ENCODE data around the gene MAN2B2. TPM values are rescaled to one million over a fixed set of nuclear protein-coding genes. Genes with fewer than 3 reads are reported as not detected.
A peak's percentile ranks its signal among the peaks of the same experiment; 100 is the strongest.

MAN2B2 gene
- total RNA-seq, 1 donor from 2014 or later: 44.1 TPM

DNA sequence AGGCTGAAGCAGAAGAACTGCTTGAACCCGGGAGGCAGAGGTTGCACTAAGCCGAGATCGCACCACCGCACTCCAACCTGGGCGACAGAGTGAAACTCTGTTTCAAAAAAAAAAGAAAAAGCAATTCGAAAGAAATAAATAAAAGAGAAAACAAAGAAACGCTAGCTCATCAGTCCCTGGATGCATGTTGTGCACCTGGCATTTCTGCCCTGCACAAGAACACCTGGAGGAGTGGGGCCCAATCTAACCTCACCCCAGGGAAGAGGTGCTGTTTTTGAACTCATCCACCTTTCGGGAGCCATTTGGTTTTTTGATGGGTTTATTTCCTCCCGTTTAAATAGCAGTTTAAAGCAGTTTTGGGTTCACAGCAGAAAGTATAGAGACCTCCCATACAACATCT is 59.8 kb downstream of the MAN2B2 start:
- TF ChIP-seq, protein P1, sequence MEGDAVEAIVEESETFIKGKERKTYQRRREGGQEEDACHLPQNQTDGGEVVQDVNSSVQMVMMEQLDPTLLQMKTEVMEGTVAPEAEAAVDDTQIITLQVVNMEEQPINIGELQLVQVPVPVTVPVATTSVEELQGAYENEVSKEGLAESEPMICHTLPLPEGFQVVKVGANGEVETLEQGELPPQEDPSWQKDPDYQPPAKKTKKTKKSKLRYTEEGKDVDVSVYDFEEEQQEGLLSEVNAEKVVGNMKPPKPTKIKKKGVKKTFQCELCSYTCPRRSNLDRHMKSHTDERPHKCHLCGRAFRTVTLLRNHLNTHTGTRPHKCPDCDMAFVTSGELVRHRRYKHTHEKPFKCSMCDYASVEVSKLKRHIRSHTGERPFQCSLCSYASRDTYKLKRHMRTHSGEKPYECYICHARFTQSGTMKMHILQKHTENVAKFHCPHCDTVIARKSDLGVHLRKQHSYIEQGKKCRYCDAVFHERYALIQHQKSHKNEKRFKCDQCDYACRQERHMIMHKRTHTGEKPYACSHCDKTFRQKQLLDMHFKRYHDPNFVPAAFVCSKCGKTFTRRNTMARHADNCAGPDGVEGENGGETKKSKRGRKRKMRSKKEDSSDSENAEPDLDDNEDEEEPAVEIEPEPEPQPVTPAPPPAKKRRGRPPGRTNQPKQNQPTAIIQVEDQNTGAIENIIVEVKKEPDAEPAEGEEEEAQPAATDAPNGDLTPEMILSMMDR (IDR thresholded peaks at IDR 0.05): no peak
- Mint-ChIP-seq H3K4me3 (ENCODE audit: unreplicated experiment) (no peak overlapping the region), H3K27ac (ENCODE audit: unreplicated experiment) (no peak overlapping the region), H3K4me1 (ENCODE audit: low read depth) (peaks cover 9% of the 10 kb centered on the region), H3K9me3 (ENCODE audit: low read depth) (no peaks in the 10 kb centered on the region), H3K36me3 (ENCODE audit: low read depth) (no peaks in the 10 kb centered on the region), H3K27me3 (ENCODE audit: low read depth) (no peaks in the 10 kb centered on the region)
- peak; percentile 19 for DNase-seq (ENCODE audit: low spot score)

DNA sequence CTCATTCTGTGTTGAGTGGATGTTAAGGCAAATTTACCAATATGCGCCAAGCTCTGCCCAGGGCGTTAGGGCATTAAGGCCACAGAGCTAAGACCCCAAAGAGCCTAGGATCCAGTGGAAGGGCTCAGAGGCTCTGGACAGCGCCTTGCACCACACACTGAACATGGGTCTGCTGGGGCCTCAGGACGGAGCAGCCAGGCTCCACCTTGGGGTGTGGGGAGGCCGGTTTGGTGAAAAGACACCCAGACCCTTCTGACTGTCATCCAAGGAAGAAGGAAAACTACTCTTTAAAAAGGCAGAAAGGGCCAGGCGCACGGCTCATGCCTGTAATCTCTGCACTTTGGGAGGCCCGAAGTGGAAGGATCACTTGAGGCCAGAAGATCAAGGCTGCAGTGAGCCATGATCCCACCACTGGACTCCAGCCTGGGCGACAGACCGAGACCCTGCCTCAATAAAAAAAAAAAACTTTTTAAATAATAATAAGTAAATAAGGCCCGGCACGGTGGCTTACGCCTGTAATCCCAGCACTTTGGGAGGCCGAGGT is 64.2 kb downstream of the MAN2B2 start:
- H3K27ac Mint-ChIP-seq (ENCODE audit: unreplicated experiment): no peak overlapping the region

GRCh38 chr4:6640292-6641163 is 65.5 kb downstream of the MAN2B2 start, which contains the start of gene MRFAP1:
MRFAP1 (plus strand) TSS chr4:6640685; CDS start chr4:6640863, 178 bp downstream.
- Mint-ChIP-seq H3K27me3 (ENCODE audit: low read depth) (no peaks in the 10 kb centered on the region), H3K4me1 (ENCODE audit: low read depth) (peaks cover 24% of the 10 kb centered on the region), H3K9me3 (ENCODE audit: low read depth) (no peaks in the 10 kb centered on the region), H3K27ac (ENCODE audit: unreplicated experiment) (peak within 1 kb of the TSS; percentile 99), H3K4me3 (ENCODE audit: unreplicated experiment) (peak within 1 kb of the TSS; percentile 96), H3K36me3 (ENCODE audit: low read depth) (peaks cover 14% of the 10 kb centered on the region)
- peak; percentile 97 for DNase-seq (ENCODE audit: low spot score)
- TF ChIP-seq, protein P1 (IDR thresholded peaks at IDR 0.05): peak; percentile 11

More for the DNA sequence above, 64.2 kb downstream of the MAN2B2 start:
- Mint-ChIP-seq H3K36me3 (ENCODE audit: low read depth) (peaks cover 14% of the 10 kb centered on the region), H3K4me1 (ENCODE audit: low read depth) (peaks cover 24% of the 10 kb centered on the region), H3K9me3 (ENCODE audit: low read depth) (no peaks in the 10 kb centered on the region), H3K27me3 (ENCODE audit: low read depth) (no peaks in the 10 kb centered on the region), H3K4me3 (ENCODE audit: unreplicated experiment) (peak overlapping the region; percentile 9)
- TF ChIP-seq, protein P1 (IDR thresholded peaks at IDR 0.05): no peak
- DNase-seq (ENCODE audit: low spot score): peak; percentile 56

- Mint-ChIP-seq H3K4me3 (ENCODE audit: unreplicated experiment) (peak overlapping the region; percentile 96), H3K36me3 (ENCODE audit: low read depth) (peaks cover 16% of the 10 kb centered on the region), H3K27me3 (ENCODE audit: low read depth) (no peaks in the 10 kb centered on the region), H3K4me1 (ENCODE audit: low read depth) (peaks cover 24% of the 10 kb centered on the region), H3K27ac (ENCODE audit: unreplicated experiment) (peak overlapping the region; percentile 99), H3K9me3 (ENCODE audit: low read depth) (no peaks in the 10 kb centered on the region)
- TF ChIP-seq, protein P1 (IDR thresholded peaks at IDR 0.05): no peak
- no peak for DNase-seq (ENCODE audit: low spot score)
Measured at GRCh38 chr4:6641164-6641970, 66.4 kb downstream of the MAN2B2 start.

- H3K36me3 Mint-ChIP-seq (ENCODE audit: low read depth): peaks cover 17% of the 10 kb centered on the region
Measured at GRCh38 chr4:6641971-6642320, 67.0 kb downstream of the MAN2B2 start.

More at GRCh38 chr4:6641971-6642320, 67.0 kb downstream of the MAN2B2 start:
- Mint-ChIP-seq H3K27ac (ENCODE audit: unreplicated experiment) (peak overlapping the region; percentile 99), H3K9me3 (ENCODE audit: low read depth) (no peaks in the 10 kb centered on the region), H3K4me1 (ENCODE audit: low read depth) (peaks cover 24% of the 10 kb centered on the region), H3K4me3 (ENCODE audit: unreplicated experiment) (peak overlapping the region; percentile 96), H3K27me3 (ENCODE audit: low read depth) (no peaks in the 10 kb centered on the region)
- TF ChIP-seq, protein P1 (IDR thresholded peaks at IDR 0.05): no peak
- DNase-seq (ENCODE audit: low spot score): no peak

Measured in chondrocyte (in vitro differentiated cells).